GM21390 (cell line): ENCODE data around the gene NAPG.
"Not testable (repeated sequence)": the region's sequence is repeated elsewhere in the genome, so short reads cannot be mapped to it uniquely, and the experiment has no call there.

Experiments used
- ATAC-seq: cut with Tn5 transposase; IDR thresholded peaks from one replicate; pipeline ENCODE4 v1.9.1; 2021; ENCODE audit not compliant: unreplicated experiment

Gene NAPG

DNA sequence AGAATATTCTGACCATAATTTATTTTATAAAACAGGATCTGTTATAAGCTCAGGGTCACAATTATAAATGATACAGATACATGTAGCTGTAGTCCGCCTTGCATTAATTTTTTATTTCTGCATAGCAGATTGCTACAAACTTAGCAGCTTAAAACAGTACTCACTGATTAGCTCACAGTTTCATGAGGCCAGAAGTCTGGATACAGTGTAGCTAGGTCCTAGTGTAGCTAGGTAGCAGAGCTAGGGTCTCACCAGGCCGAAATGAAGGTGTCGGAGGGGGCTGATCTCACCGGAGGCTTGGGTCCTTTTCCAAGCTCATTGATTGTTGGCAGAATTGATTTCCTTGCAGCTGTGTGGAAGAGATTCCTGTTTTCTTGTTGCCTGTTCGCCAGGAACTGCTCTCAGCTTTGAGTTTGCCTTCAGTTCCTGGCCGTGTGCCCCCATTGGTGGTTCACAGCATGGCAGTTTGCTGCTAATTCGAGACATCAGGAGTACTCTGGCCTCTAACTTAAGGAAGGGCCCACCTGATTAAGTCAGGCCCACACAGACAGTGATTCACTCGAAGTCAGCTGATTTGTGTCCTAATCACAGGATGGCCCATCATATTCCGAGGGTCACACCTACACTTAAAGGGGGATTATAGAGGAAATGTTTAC lies 18.4 kb downstream of the NAPG start:
- no peak for ATAC-seq

- ATAC-seq = no peak
Measured at GRCh38 chr18:10546557-10547300, 20.9 kb downstream of the NAPG start.

DNA sequence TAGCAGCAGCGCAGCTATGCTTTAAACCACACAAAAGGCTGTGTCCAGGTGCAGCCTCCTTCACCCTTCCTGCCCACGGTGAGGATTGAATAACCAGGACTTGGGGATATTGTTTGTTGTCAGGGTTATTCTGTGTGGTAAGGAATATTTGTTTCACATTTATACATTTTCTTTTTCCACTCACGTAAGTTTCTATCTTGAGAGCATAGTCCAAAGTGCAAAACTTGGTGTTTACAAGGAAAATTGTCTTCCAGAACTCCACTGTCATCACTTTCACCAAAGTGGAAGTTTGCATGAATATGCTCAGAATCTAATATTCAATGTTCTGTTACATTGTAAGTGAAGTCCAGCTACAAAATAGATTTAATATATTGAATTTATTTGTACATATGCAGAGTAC lies 26.4 kb downstream of the NAPG start:
- no peak for ATAC-seq

DNA sequence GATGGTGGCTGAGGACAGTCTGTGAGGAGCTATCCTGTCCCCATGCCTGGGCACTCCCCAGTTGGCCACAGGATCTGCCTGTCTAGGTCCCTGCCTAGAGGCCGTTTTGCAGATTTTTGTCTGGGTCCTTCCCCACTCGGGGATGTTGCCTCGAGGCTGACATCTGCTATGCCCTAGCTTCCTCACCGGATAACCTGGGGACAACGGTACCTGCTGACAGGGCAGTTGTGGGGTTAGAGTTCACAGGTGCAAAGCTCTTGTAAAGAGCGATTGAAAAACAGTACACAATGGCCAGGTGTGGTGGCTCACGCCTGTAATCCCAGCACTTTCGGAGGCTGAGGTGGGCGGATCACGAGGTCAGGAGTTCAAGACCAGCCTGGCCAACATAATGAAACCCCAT lies 30.4 kb downstream of the NAPG start:
- ATAC-seq = not testable (repeated sequence)

GRCh38 chr18:10557085-10557677 lies 31.4 kb downstream of the NAPG start:
- no peak for ATAC-seq

DNA sequence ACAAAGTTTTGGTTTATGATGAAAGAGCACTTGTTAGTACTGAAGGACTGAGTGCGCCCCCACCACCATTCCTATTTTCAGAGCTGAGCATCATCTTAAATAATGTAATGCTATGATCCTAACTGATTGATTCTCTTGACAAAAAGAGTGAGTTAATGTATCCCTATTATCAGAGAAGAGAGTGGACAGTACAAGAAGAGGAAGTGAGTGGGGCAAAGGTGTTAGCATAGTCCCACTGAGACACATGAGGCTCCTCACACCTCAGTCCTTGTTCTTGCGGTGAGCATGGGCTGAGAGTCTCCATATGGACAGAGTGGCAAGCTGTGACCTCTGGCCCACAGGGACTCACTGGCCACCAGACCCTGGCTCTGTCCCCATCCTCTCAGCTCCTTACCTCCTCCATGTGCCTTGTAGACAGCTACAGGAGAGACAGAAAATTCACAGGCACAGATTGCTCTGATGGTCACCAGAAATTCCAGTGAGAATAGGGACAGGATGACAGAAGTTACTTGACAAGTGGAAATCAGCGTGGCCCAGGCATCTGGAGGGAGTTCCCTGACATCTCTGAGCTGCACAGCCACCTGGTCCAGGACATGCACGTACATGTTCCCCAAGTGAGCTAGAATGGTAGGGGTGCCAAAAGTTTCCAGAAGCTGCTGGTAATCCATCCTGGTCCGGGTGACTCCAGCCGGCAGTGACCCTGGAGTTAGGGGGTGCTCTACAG lies 32.6 kb downstream of the NAPG start:
- no peak for ATAC-seq

DNA sequence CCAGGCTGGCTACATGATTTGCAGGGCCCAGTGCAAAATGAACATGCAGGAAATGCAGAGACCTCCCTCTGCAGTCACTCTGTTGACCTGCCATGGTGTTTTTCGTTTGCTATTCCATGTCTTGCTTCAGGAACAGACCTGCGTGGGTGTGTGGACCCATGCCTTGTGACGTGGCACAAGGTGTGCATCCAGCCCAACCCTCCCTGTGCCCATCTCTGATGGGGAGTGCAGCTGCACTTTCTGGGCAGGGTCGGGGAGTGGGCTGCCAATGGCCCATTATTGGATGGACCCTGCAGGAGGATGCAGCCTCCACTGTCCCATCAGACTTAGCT lies 33.1 kb downstream of the NAPG start:
- ATAC-seq = no peak

- ATAC-seq = peak; percentile 42
Measured at GRCh38 chr18:10559553-10560451, 34.0 kb downstream of the NAPG start.

DNA sequence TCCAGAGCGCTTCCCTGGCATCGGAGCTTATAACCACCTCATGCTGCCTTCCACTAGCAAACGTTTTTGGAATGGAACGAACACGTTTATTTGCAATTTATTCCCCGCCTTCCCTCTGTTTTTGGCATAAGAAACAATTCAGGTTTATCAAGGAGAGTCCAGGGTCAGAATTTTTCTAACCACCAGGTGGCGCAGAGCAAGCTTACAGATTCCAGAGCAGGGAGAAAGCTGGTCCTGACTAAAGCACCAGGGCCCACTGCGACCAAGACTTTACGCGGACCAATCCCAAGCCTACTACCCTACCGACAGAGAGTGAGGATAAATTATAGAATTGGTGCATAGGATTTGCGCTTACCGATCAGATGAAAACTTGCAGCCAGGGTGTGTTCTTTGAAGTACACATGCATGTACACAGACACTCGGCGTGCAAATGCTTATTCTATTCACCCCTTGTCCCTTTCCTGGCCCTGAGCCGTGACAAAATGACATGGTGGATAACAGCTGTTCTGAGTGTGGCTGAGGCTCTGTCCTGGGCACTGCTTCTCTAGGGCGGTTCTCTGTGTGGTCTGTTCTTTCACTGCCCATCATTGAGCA lies 34.7 kb downstream of the NAPG start:
- peak; percentile 73 for ATAC-seq

DNA sequence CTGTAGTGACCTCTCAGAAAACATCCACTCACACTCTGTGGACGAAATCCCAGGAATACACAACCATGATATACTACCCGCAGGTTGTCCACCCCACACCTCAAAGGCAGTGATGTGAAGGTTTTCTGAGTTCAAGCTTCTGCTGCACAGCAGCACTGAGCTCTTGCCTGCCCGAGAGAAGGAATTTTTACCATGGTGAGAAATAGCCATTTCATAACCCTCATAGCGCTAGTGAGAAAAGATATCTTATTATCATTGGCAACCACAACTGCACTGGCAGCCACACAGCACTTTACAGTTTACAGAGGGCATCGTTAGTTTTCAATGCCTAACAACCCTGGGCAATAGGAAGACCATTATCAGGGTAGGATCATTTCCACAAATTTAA lies 36.9 kb downstream of the NAPG start:
- no peak for ATAC-seq

DNA sequence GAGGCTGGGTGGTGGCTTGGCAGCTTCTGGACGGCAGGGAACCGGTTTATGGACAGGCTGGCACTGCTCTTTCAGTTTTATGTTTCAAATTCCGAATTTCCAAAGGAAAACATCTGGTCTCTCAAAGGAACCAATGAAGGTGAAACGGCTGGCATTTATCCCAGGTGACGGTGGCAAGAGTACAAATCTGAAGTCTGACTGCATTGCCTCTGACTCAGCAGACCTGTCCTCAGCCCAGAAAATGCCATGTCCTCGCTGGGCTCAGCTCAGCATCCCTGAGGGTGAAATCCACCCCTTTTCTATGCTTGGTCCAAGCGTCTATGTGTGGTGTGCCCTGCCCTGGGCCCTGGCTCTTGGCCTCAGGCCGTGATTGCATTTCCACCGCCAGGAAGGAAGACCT lies 38.1 kb downstream of the NAPG start:
- ATAC-seq = no peak

DNA sequence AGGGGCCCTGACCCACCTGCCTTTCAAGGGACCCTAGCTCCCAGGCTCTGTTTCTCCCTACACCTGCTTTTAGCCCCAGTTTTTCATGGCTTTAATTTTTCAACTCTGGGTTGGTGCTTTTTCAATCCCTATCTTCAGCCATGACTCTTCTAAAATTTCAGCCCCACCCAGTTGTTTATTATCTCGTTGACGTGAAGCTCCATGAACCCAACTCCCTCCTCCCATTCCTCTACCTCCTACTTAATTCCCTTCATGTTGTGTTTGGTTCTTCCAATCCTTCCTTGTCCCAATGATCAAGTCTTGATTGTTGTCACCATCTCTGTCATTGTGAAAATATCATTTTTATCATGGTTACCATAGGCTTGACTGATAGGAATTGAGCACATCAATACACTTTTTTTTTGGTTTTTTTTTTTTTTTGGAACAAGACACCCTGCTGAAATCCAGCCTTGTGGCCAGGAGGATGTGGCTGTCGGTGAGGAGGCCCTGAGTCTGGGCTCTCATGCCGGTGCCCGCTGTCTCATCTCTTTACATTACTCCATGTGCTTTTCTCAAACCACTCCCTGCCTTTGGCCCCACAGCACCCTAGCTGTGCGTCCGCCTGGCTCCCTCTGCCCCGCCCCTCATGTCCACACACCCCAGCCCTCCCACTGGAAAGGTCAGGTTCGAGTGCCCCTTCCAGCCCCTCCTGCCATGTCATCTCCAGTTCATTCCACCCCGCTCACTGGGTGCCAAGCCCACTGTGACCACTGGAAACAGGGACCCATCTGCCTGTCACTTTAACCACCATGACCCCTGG lies 39.3 kb downstream of the NAPG start:
- no peak for ATAC-seq

DNA sequence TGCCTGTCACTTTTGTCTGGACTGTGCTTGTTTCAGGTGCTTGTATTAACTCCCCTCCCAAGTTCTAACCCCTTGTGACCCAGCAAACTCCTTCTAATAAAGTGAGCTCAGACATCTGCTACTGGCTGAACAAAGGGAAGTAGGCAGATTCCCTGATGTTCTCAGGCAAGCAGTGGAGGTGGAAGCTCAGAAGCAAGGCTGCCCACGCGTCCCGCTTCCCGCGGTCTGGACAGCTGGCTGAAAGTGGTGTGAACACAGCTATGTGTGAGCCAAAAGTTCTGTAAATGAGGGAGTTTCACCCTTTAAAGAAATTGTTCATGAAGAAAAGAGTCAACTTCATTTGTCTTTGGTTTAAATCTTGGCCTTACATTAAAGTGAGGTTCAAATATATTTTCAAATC lies 40.0 kb downstream of the NAPG start:
- no peak for ATAC-seq

GRCh38 chr18:10566390-10566789 lies 40.6 kb downstream of the NAPG start:
- ATAC-seq = no peak

DNA sequence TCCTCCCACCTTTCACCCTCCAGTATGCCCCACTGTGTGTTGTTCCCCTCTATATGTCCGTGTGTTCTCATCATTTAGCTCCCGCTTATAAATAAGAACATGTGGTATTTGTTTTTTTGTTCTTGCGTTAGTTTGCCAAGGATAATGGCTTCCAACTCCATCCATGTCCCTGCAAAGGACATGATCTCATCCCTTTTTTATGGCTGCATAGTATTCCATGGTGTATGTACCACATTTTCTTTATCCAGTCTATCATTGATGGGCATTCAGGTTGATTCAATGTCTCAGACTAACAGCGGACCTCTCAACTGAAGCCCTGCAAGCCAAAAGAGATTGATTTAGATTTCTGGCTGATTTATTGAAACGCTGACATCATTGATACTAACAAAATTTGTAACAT lies 44.1 kb downstream of the NAPG start:
- ATAC-seq = not testable (repeated sequence)

DNA sequence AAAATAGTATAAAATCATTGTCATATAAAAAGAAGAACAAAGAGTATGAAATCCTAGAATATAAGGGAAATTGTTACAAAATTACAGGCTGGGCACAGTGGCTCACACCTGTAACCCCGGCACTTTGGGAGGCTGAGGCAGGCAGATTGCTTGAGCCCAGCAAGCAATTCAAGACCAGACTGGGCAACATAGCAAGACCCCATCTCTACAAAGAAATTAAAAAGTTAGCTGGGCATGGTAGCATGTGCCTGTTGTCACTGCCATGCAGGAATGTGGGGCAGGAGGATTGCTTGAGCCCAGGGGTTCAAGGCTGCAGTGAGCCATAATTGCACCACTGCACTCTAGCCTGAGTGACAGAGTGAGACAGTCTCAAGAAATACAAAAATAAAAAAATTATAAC lies 44.8 kb downstream of the NAPG start:
- ATAC-seq = no peak

GRCh38 chr18:10571537-10571936 lies 45.7 kb downstream of the NAPG start:
- no peak for ATAC-seq

GRCh38 chr18:10573261-10573660 lies 47.4 kb downstream of the NAPG start:
- ATAC-seq = not testable (repeated sequence)

GRCh38 chr18:10574412-10574811 lies 48.6 kb downstream of the NAPG start:
- not testable (repeated sequence) for ATAC-seq
